ENCODE results near the gene ZCWPW1. TPM values are rescaled to one million over a fixed set of nuclear protein-coding genes. Genes with fewer than 3 reads are reported as not detected.
"Not testable (repeated sequence)": the region's sequence is repeated elsewhere in the genome, so short reads cannot be mapped to it uniquely, and the experiment has no call there.

ZCWPW1 gene
- total RNA-seq, 1 experiment from 2014 or later, result 0.45 TPM

GRCh38 chr7:100378114-100378755 is 50.3 kb downstream of the ZCWPW1 start:
- BruUV-seq (replicated peaks), result no TSS peak
- intact Hi-C loops (cut with micrococcal nuclease; ENCODE audit: unreplicated experiment), result no loop called here
- no peak overlapping the region for H3K4me3 ChIP-seq (ENCODE audit: low read depth, low read length, poor library complexity, severe bottlenecking)
- TF ChIP-seq, protein P1, sequence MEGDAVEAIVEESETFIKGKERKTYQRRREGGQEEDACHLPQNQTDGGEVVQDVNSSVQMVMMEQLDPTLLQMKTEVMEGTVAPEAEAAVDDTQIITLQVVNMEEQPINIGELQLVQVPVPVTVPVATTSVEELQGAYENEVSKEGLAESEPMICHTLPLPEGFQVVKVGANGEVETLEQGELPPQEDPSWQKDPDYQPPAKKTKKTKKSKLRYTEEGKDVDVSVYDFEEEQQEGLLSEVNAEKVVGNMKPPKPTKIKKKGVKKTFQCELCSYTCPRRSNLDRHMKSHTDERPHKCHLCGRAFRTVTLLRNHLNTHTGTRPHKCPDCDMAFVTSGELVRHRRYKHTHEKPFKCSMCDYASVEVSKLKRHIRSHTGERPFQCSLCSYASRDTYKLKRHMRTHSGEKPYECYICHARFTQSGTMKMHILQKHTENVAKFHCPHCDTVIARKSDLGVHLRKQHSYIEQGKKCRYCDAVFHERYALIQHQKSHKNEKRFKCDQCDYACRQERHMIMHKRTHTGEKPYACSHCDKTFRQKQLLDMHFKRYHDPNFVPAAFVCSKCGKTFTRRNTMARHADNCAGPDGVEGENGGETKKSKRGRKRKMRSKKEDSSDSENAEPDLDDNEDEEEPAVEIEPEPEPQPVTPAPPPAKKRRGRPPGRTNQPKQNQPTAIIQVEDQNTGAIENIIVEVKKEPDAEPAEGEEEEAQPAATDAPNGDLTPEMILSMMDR (conservative IDR thresholded peaks at IDR 0.05; ENCODE audit: low read depth, low read length), result no peak
- no peak for TF ChIP-seq EZH2 (IDR thresholded peaks at IDR 0.05; ENCODE audit: borderline replicate concordance, low read depth, low read length, poor library complexity, severe bottlenecking)
- H3K9me3 ChIP-seq (ENCODE audit: low read depth, low read length, poor library complexity, severe bottlenecking), result no peaks in the 10 kb centered on the region
- ChIA-PET CTCF (no interaction called here), POLR2A (ENCODE audit: low non-redundant PET) (no interaction called here)
- H3K27me3 ChIP-seq (replicated peaks; ENCODE audit: insufficient read depth, low read depth, low read length, poor library complexity), result no peaks in the 10 kb centered on the region
- no peak overlapping the region for H3K27ac ChIP-seq (ENCODE audit: low read depth, low read length, poor library complexity, severe bottlenecking)
- no peak for DNase-seq (ENCODE audit: low spot score)
- H3K36me3 ChIP-seq (ENCODE audit: insufficient read depth, low read length, poor library complexity, severe bottlenecking), result no peaks in the 10 kb centered on the region
- H3K4me1 ChIP-seq (ENCODE audit: insufficient read depth, low read length, poor library complexity, severe bottlenecking), result no peaks in the 10 kb centered on the region

DNA sequence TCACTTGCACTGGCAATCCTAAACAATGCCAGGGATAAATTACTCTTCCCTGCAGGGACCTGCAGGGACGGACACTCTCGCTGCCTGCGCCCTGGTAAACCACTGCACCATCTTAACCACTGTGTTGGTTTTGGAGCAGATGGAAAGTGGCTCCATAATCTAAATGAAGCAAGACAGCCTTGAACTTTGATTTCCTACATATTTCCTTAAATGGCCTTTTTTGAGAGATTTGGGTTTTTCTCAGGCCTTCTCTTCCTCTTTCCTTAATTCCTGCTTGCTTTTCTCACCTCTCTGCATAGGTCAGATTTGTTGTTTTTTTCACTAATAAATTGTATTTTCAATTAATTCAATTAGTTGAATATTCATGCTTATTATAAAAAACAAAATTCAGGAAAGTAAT is 52.4 kb downstream of the ZCWPW1 start:
- Histone ChIP-seq H3K4me1 (ENCODE audit: insufficient read depth, low read length, poor library complexity, severe bottlenecking) (no peaks in the 10 kb centered on the region), H3K27ac (ENCODE audit: low read depth, low read length, poor library complexity, severe bottlenecking) (no peak overlapping the region), H3K36me3 (ENCODE audit: insufficient read depth, low read length, poor library complexity, severe bottlenecking) (no peaks in the 10 kb centered on the region), H3K9me3 (ENCODE audit: low read depth, low read length, poor library complexity, severe bottlenecking) (no peaks in the 10 kb centered on the region), H3K27me3 (replicated peaks; ENCODE audit: insufficient read depth, low read depth, low read length, poor library complexity) (no peaks in the 10 kb centered on the region), H3K4me3 (ENCODE audit: low read depth, low read length, poor library complexity, severe bottlenecking) (no peak overlapping the region)
- DNase-seq (ENCODE audit: low spot score), result no peak
- POLR2A ChIA-PET (ENCODE audit: low non-redundant PET), result no interaction called here
- CTCF ChIA-PET, result no interaction called here
- BruUV-seq (replicated peaks), result no TSS peak
- TF ChIP-seq EZH2 (IDR thresholded peaks at IDR 0.05; ENCODE audit: borderline replicate concordance, low read depth, low read length, poor library complexity, severe bottlenecking), result no peak
- intact Hi-C loops (cut with micrococcal nuclease; ENCODE audit: unreplicated experiment), result no loop called here

DNA sequence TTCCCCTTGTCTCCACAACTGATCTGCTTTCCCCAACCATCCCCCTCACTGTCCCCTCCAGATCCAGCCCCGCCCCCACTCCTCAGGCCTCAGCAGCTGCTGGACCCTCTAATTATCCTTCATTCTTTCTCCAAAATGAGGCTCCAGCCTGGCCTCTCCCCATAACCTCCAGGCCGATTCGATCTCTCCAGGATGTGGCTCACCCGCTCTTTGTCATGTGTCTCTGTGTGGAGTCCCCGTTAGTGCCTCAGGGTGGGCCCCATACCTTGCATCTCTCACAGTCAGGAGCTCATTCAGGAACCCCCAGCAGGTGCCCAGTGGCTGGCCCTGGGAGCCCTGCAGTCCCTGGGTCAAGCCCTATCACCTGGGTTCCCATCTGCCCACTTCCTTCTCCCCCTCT is 53.9 kb downstream of the ZCWPW1 start:
- CTCF ChIA-PET, result no interaction called here
- Histone ChIP-seq H3K9me3 (ENCODE audit: low read depth, low read length, poor library complexity, severe bottlenecking) (no peaks in the 10 kb centered on the region), H3K27ac (ENCODE audit: low read depth, low read length, poor library complexity, severe bottlenecking) (no peak overlapping the region), H3K4me3 (ENCODE audit: low read depth, low read length, poor library complexity, severe bottlenecking) (no peak overlapping the region), H3K36me3 (ENCODE audit: insufficient read depth, low read length, poor library complexity, severe bottlenecking) (no peaks in the 10 kb centered on the region), H3K4me1 (ENCODE audit: insufficient read depth, low read length, poor library complexity, severe bottlenecking) (no peaks in the 10 kb centered on the region), H3K27me3 (replicated peaks; ENCODE audit: insufficient read depth, low read depth, low read length, poor library complexity) (no peaks in the 10 kb centered on the region)
- DNase-seq (ENCODE audit: low spot score), result no peak
- intact Hi-C loops (cut with micrococcal nuclease; ENCODE audit: unreplicated experiment), result no loop called here
- POLR2A ChIA-PET (ENCODE audit: low non-redundant PET), result no interaction called here
- TF ChIP-seq EZH2 (IDR thresholded peaks at IDR 0.05; ENCODE audit: borderline replicate concordance, low read depth, low read length, poor library complexity, severe bottlenecking), result no peak
- TF ChIP-seq, protein P1 (conservative IDR thresholded peaks at IDR 0.05; ENCODE audit: low read depth, low read length), result no peak
- no TSS peak for BruUV-seq (replicated peaks)

GRCh38 chr7:100373870-100374598 is 54.5 kb downstream of the ZCWPW1 start:
- H3K36me3 ChIP-seq (ENCODE audit: insufficient read depth, low read length, poor library complexity, severe bottlenecking); H3K27ac ChIP-seq (ENCODE audit: low read depth, low read length, poor library complexity, severe bottlenecking); H3K27me3 ChIP-seq (replicated peaks; ENCODE audit: insufficient read depth, low read depth, low read length, poor library complexity); intact Hi-C loops (cut with micrococcal nuclease; ENCODE audit: unreplicated experiment); H3K9me3 ChIP-seq (ENCODE audit: low read depth, low read length, poor library complexity, severe bottlenecking); H3K4me3 ChIP-seq (ENCODE audit: low read depth, low read length, poor library complexity, severe bottlenecking); POLR2A ChIA-PET (ENCODE audit: low non-redundant PET); BruUV-seq (replicated peaks); H3K4me1 ChIP-seq (ENCODE audit: insufficient read depth, low read length, poor library complexity, severe bottlenecking); DNase-seq (ENCODE audit: low spot score): not testable (repeated sequence)
- CTCF ChIA-PET, result interaction anchor here (0.6 kb wide), 1 partner anchor 186 kb away, joined by 6 read pairs; no protein-coding TSS in a partner anchor

Data from A673 (cell line).